Daoy (cell line): ENCODE measurements around the gene ZNF697. TPM values are rescaled to one million over a fixed set of nuclear protein-coding genes. Genes with fewer than 3 reads are reported as not detected.
"Not testable (repeated sequence)": the region's sequence is repeated elsewhere in the genome, so short reads cannot be mapped to it uniquely, and the experiment has no call there.

Experiments used
- DNase-seq: peaks from one replicate; pipeline ENCODE4 v3.0.0-alpha.2; 2015; ENCODE audit warnings: low read depth
- total RNA-seq: library from RNA; depleted of rRNA; stranded (reverse); fragments of >200 nt; shearing (Covaris generic); gene quantifications from 2 replicates; pipeline ENCODE4 v1.2.3, GENCODE V29; 2014

The ZNF697 gene
- total RNA-seq, 1 experiment from 2014 or later: 18.1 TPM

DNA sequence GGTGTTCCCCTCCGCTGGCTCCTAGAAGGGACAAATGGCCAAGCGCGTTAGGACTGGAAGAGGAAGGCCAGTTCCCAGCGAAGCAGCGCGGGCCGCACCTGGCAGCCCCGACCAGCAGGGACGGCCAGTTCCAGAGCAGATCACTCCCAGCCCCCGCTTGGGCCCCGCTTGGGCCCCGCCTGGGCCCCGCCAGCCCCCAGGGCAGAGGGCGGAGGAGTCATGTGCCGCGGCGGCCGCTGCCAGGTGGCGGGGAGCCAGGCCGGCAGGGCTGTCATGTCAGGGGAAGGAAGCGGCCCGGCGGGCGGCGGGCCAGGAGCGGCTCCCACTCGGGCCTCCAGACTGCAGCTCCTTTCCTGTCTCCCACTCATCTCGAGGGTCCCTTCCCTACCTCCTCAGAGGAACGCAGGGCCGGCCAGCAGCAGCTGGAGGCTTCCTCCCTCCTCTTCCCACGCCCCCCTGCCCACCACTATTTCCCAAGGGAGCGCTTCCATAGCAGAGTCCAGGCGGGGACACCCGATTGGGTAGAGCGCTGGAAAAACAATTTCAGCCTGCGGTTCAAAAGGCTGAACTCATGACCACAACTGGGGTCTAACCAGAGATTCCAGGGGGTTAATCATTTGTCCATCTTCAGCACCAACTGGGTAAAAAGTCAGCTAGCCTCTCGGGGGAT lies 16.5 kb downstream of the ZNF697 start:
- peak; percentile 92 for DNase-seq

GRCh38 chr1:119631086-119631432 lies 17.0 kb downstream of the ZNF697 start:
- no peak for DNase-seq

DNA sequence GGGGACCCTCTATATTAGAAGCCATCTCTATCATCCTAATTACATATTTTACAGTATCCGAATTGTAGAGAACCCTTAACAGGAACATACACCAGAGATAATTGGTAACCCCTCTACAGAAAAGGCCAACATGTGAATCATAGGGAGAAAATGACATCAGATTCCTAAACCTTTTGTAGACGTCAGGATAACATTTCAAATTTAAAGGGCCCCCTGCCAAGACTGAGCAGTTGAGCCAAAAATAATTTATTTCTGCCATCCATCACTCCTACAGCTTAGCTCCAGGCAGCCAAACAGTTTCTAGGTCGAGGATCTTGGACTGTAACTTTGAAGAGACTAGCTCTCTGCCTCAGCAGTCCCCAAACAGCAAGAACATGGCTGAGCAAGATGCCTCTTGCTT lies 21.2 kb downstream of the ZNF697 start:
- no peak for DNase-seq

DNA sequence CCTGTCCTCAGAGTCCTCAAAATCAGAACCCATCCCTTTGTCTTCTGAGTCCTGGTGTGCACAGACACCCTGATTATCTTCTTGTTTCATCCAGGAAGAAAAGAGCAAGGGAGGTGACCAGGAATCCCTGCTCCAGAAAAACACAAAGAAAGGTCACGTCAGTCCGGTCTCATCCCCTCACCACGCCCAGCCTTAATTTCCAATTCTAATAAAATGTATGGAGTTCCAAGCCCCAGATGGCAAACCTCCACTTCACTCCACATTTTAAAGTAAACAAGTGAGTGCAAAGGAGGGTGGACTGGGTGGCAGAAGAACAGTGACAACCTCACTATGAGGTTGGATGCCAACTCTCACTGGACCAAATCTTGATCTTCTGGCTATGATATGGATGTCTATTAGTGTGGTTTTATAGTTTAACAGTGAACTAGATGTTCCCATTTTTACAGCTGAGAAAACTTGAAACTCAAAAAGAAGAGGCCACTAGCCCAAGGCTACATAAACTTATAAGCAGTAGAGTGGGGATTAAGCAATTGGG lies 22.0 kb downstream of the ZNF697 start:
- no peak for DNase-seq

DNA sequence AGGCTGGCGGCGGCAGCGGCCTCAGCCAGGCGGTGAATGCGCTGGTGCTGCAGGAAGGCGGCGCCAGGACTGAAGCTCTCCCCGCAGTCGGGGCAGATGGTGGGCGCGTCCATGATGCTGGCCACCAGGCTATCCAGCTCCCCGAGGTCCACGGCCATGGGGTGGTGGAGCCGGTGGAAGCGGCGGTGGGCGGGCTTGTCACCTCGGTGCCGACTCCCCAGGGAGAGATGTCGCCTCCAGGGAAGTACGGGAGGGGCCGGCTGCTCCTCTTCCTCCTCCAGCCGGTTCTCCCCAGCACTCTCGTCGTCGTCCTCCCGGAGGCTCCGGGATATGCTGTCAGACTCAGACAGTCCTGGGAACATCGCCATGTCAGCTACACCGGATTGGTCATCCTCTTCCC lies 24.4 kb downstream of the ZNF697 start:
- no peak for DNase-seq

- DNase-seq: no peak
Measured at GRCh38 chr1:119623193-119623515, 24.9 kb downstream of the ZNF697 start.

- DNase-seq: no peak
Measured at GRCh38 chr1:119622311-119623192, 25.5 kb downstream of the ZNF697 start.

- no peak for DNase-seq
Measured at GRCh38 chr1:119621705-119622104, 26.4 kb downstream of the ZNF697 start.

GRCh38 chr1:119617751-119618691 lies 30.0 kb downstream of the ZNF697 start:
- DNase-seq: no peak

DNA sequence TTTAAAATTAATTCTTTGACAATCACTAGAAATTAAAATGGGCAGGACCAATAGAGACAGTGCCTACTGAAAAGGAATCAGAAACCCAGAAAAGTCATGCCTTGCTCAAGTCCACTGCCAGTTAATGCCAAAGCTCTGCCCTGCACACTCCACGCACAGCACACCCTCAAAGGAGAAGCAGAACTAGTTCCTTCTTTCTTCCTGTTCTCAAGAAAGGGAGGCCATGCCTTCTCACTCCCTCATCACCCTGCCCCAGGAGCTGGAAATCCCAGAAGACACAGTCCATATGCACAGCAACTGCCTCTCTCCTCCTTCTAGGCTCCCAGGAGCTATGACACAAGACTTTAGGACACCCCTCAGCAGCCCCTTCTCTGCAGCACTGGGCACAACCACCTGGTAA lies 31.3 kb downstream of the ZNF697 start:
- DNase-seq: not testable (repeated sequence)

DNA sequence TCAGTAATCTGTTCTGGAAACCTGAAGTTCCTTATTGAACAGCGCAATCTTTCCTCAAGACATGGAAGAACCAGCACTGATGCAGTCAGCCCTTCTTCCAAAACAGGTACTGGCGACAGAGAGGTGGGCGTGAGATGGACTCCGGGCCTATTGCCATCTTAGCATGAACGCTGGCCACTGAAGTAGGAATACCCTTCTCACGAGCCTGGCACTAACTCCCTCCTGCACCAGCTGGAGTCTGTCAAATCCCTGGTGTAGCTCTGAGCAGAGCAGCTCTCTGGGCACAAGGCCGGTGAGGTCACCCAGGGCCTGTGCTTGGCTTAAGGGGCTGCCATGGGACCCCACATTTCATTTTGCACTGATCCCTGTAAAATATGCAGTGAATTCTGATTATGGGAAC lies 33.0 kb downstream of the ZNF697 start:
- DNase-seq: not testable (repeated sequence)

DNA sequence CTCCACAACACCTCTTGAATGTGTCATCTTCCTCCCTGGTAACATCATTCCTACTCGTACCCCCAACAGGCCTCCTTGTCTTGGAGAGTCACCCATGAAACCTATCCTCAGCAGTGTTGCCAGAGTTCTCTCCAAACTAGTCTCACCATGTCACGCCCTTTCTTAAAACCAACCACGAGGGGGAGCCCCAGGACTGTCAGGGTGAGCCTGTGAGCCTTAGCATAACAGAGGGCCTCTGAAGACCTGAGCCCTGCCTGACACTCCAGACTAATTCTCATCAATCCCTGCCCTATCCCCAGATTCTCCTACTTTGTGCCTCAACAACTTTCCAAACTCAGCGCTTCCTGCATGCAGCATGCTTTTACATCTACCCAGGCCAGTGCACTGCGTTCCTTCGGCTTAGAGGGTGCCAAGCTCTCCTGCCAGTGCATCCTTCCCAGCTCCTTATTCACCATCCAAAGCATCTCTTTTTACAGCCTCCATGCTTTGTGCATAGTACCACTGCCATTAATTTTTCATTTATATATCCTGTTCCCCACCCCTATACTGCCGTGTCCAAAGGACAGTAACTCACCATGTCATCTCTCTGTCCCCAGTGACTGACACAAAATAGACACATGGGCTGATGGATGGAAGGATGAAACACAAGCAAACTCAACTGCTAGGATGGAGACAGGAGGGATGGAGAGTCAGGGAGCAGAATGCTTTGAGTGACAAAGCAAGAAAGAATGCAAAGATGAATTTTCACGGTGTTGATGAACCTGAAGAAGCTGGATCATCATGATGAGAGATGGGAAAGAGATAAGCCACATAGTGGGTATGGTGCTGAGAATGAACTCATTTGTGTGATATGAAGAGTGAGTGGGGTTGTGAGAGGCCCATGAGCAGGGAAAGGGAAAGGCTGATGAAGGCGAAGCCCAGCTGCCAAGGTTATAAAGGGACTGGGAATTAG lies 34.0 kb downstream of the ZNF697 start:
- DNase-seq: peak; percentile 93

DNA sequence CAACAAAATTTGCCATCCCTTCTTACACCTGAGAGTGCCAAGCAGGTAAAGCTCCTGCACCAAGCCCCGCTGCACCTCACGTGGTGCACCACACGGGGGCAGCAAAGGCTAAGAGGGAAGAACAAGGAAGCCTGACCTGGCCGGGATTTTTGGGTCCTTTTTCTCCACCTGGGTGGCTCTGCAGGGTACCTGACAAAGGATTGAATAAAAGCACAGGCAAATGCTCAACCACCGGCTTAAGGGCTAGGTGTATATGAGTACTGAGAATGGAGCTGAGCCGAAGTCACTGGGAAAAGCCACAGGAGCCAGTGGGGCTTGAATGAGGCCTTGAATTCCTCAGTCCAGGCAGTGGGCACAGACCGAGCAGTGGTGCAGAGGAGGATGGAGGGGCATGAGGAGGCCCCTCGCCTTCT lies 36.4 kb downstream of the ZNF697 start:
- DNase-seq: peak; percentile 77

GRCh38 chr1:119608816-119609215 lies 39.2 kb downstream of the ZNF697 start:
- not testable (repeated sequence) for DNase-seq

GRCh38 chr1:119607087-119607807 lies 40.8 kb downstream of the ZNF697 start:
- not testable (repeated sequence) for DNase-seq

- no peak for DNase-seq
Measured at GRCh38 chr1:119606394-119606793, 41.7 kb downstream of the ZNF697 start.

GRCh38 chr1:119605686-119606085 lies 42.4 kb downstream of the ZNF697 start:
- no peak for DNase-seq

GRCh38 chr1:119605080-119605479 lies 43.0 kb downstream of the ZNF697 start:
- not testable (repeated sequence) for DNase-seq

- DNase-seq: no peak
Measured at GRCh38 chr1:119603695-119604094, 44.4 kb downstream of the ZNF697 start.

GRCh38 chr1:119603241-119603640 lies 44.8 kb downstream of the ZNF697 start:
- peak; percentile 42 for DNase-seq
